ENCODE data around the gene ADM2. TPM values are rescaled to one million over a fixed set of nuclear protein-coding genes. Genes with fewer than 3 reads are reported as not detected.

Gene ADM2
- total RNA-seq, 1 donor from 2014 or later, result 23.0 TPM

GRCh38 chr22:50505776-50506610, 24.6 kb downstream of the ADM2 start:
- H3K36me3 Mint-ChIP-seq (ENCODE audit: low read depth, unreplicated experiment), result no peaks in the 10 kb centered on the region
- H3K9ac ChIP-seq (ENCODE audit: low read length), result peak overlapping the region; percentile 98
- H3K27me3 ChIP-seq (ENCODE audit: insufficient read depth, low read length), result no peaks in the 10 kb centered on the region
- no peak overlapping the region for H3K27ac ChIP-seq (ENCODE audit: low read depth, low read length)
- H3K9me3 ChIP-seq (ENCODE audit: insufficient read depth, low read depth, low read length), result no peaks in the 10 kb centered on the region
- H3K36me3 ChIP-seq (ENCODE audit: insufficient read depth, low read length), result peaks cover 4% of the 10 kb centered on the region
- no peak overlapping the region for H3K4me3 ChIP-seq (ENCODE audit: insufficient read depth, low read depth, low read length)
- no peak overlapping the region for H2AFZ ChIP-seq (ENCODE audit: low read depth, low read length)
- peaks cover 26% of the 10 kb centered on the region for H4K20me1 ChIP-seq (ENCODE audit: insufficient read depth, low read length)
- H3K79me2 ChIP-seq (ENCODE audit: insufficient read depth, low read length), result peaks cover 52% of the 10 kb centered on the region
- no peak for FAIRE-seq
- DNase-seq (ENCODE audit: low read depth), result no peak
- peaks cover 14% of the 10 kb centered on the region for H3K4me1 ChIP-seq (ENCODE audit: insufficient read depth, low read length)
- no peaks in the 10 kb centered on the region for H3K9me3 Mint-ChIP-seq (ENCODE audit: unreplicated experiment)
- peak overlapping the region; percentile 97 for H3K4me3 Mint-ChIP-seq (ENCODE audit: unreplicated experiment)
- peaks cover 2% of the 10 kb centered on the region for H3K4me1 Mint-ChIP-seq (ENCODE audit: low read depth, unreplicated experiment)
- H3K27ac Mint-ChIP-seq (ENCODE audit: unreplicated experiment), result no peak overlapping the region
- H3K4me2 ChIP-seq (ENCODE audit: low read length), result peak overlapping the region; percentile 99
- no peak for TF ChIP-seq CTCF (IDR thresholded peaks at IDR 0.05; ENCODE audit: insufficient read depth, low read depth, low read length)
- H3K27me3 Mint-ChIP-seq (ENCODE audit: low read depth, unreplicated experiment), result no peaks in the 10 kb centered on the region

- Mint-ChIP-seq H3K4me1 (ENCODE audit: low read depth, unreplicated experiment) (peaks cover 2% of the 10 kb centered on the region), H3K27ac (ENCODE audit: unreplicated experiment) (peak overlapping the region; percentile 84), H3K9me3 (ENCODE audit: unreplicated experiment) (no peaks in the 10 kb centered on the region), H3K4me3 (ENCODE audit: unreplicated experiment) (peak overlapping the region; percentile 97), H3K27me3 (ENCODE audit: low read depth, unreplicated experiment) (no peaks in the 10 kb centered on the region), H3K36me3 (ENCODE audit: low read depth, unreplicated experiment) (no peaks in the 10 kb centered on the region)
- Histone ChIP-seq H3K9me3 (ENCODE audit: insufficient read depth, low read depth, low read length) (no peaks in the 10 kb centered on the region), H3K4me2 (ENCODE audit: low read length) (peak overlapping the region; percentile 99), H3K9ac (ENCODE audit: low read length) (peak overlapping the region; percentile 98), H3K79me2 (ENCODE audit: insufficient read depth, low read length) (peaks cover 52% of the 10 kb centered on the region), H4K20me1 (ENCODE audit: insufficient read depth, low read length) (peaks cover 26% of the 10 kb centered on the region), H3K4me3 (ENCODE audit: insufficient read depth, low read depth, low read length) (peak overlapping the region; percentile 95), H3K27me3 (ENCODE audit: insufficient read depth, low read length) (no peaks in the 10 kb centered on the region), H2AFZ (ENCODE audit: low read depth, low read length) (peak overlapping the region; percentile 93), H3K27ac (ENCODE audit: low read depth, low read length) (peak overlapping the region; percentile 83), H3K36me3 (ENCODE audit: insufficient read depth, low read length) (peaks cover 4% of the 10 kb centered on the region), H3K4me1 (ENCODE audit: insufficient read depth, low read length) (peaks cover 14% of the 10 kb centered on the region)
- TF ChIP-seq CTCF (IDR thresholded peaks at IDR 0.05; ENCODE audit: insufficient read depth, low read depth, low read length), result no peak
- no peak for TF ChIP-seq EZH2 (IDR thresholded peaks at IDR 0.05; ENCODE audit: insufficient read depth, low read length)
- no peak for FAIRE-seq
- no peak for DNase-seq (ENCODE audit: low read depth)
Measured at GRCh38 chr22:50506611-50507420, 25.5 kb downstream of the ADM2 start.
